ENCODE measurements around the gene HOXB2. TPM values are rescaled to one million over a fixed set of nuclear protein-coding genes. Genes with fewer than 3 reads are reported as not detected.

The HOXB2 gene
- total and polyA plus RNA-seq, 9 of the 15 experiments (the other 6 are each of a cell fraction or from before 2014, with no cell fraction given) = 2.1 to 97.7 (median 21.2) TPM

DNA sequence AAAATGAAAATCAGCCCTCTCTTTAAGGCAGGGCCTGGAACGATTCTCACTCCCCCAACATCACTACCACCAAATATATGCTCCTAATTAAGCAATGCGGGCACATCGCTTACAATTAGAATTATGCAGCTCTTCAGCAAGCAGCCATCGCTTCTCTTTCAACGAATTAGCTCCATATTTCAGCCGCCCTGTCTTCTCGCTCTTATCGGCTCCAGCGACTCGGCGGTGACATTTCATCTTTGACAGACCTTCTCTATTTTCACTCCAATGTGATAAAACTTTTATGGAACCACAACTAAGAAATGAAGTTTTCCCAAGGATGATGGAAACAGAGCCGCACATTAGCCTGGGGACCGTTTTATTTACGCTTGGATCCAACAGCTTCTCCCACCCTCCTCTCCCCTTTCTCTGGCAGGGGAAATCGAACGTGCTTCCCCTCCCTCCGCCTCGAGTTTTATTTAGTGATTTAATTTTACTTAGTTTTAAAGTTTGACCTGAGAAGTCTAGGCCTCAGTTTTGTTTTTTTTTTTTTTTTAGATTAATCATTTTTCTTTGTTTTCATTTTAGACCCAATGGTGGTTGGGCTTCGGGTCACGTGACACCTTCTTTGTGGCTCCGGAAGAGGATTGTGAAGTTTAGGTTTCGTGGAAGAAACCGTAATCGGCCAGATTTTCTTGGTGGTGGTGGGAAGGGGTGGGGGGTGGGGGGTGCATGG lies 3.1 kb upstream of the HOXB2 start (continued):
- TF ChIP-seq, protein P1, sequence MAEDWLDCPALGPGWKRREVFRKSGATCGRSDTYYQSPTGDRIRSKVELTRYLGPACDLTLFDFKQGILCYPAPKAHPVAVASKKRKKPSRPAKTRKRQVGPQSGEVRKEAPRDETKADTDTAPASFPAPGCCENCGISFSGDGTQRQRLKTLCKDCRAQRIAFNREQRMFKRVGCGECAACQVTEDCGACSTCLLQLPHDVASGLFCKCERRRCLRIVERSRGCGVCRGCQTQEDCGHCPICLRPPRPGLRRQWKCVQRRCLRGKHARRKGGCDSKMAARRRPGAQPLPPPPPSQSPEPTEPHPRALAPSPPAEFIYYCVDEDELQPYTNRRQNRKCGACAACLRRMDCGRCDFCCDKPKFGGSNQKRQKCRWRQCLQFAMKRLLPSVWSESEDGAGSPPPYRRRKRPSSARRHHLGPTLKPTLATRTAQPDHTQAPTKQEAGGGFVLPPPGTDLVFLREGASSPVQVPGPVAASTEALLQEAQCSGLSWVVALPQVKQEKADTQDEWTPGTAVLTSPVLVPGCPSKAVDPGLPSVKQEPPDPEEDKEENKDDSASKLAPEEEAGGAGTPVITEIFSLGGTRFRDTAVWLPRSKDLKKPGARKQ (CRISPR knock-in tag; IDR thresholded peaks at IDR 0.05) = no peak
- peak; percentile 56 for TF ChIP-seq CBFA2T3 (IDR thresholded peaks at IDR 0.05)
- no peak for TF ChIP-seq MCM2 (IDR thresholded peaks at IDR 0.05; ENCODE audit: low read depth)
- no peak for TF ChIP-seq CAMTA2 (CRISPR knock-in tag; conservative IDR thresholded peaks at IDR 0.05)
- TF ChIP-seq, protein P2, sequence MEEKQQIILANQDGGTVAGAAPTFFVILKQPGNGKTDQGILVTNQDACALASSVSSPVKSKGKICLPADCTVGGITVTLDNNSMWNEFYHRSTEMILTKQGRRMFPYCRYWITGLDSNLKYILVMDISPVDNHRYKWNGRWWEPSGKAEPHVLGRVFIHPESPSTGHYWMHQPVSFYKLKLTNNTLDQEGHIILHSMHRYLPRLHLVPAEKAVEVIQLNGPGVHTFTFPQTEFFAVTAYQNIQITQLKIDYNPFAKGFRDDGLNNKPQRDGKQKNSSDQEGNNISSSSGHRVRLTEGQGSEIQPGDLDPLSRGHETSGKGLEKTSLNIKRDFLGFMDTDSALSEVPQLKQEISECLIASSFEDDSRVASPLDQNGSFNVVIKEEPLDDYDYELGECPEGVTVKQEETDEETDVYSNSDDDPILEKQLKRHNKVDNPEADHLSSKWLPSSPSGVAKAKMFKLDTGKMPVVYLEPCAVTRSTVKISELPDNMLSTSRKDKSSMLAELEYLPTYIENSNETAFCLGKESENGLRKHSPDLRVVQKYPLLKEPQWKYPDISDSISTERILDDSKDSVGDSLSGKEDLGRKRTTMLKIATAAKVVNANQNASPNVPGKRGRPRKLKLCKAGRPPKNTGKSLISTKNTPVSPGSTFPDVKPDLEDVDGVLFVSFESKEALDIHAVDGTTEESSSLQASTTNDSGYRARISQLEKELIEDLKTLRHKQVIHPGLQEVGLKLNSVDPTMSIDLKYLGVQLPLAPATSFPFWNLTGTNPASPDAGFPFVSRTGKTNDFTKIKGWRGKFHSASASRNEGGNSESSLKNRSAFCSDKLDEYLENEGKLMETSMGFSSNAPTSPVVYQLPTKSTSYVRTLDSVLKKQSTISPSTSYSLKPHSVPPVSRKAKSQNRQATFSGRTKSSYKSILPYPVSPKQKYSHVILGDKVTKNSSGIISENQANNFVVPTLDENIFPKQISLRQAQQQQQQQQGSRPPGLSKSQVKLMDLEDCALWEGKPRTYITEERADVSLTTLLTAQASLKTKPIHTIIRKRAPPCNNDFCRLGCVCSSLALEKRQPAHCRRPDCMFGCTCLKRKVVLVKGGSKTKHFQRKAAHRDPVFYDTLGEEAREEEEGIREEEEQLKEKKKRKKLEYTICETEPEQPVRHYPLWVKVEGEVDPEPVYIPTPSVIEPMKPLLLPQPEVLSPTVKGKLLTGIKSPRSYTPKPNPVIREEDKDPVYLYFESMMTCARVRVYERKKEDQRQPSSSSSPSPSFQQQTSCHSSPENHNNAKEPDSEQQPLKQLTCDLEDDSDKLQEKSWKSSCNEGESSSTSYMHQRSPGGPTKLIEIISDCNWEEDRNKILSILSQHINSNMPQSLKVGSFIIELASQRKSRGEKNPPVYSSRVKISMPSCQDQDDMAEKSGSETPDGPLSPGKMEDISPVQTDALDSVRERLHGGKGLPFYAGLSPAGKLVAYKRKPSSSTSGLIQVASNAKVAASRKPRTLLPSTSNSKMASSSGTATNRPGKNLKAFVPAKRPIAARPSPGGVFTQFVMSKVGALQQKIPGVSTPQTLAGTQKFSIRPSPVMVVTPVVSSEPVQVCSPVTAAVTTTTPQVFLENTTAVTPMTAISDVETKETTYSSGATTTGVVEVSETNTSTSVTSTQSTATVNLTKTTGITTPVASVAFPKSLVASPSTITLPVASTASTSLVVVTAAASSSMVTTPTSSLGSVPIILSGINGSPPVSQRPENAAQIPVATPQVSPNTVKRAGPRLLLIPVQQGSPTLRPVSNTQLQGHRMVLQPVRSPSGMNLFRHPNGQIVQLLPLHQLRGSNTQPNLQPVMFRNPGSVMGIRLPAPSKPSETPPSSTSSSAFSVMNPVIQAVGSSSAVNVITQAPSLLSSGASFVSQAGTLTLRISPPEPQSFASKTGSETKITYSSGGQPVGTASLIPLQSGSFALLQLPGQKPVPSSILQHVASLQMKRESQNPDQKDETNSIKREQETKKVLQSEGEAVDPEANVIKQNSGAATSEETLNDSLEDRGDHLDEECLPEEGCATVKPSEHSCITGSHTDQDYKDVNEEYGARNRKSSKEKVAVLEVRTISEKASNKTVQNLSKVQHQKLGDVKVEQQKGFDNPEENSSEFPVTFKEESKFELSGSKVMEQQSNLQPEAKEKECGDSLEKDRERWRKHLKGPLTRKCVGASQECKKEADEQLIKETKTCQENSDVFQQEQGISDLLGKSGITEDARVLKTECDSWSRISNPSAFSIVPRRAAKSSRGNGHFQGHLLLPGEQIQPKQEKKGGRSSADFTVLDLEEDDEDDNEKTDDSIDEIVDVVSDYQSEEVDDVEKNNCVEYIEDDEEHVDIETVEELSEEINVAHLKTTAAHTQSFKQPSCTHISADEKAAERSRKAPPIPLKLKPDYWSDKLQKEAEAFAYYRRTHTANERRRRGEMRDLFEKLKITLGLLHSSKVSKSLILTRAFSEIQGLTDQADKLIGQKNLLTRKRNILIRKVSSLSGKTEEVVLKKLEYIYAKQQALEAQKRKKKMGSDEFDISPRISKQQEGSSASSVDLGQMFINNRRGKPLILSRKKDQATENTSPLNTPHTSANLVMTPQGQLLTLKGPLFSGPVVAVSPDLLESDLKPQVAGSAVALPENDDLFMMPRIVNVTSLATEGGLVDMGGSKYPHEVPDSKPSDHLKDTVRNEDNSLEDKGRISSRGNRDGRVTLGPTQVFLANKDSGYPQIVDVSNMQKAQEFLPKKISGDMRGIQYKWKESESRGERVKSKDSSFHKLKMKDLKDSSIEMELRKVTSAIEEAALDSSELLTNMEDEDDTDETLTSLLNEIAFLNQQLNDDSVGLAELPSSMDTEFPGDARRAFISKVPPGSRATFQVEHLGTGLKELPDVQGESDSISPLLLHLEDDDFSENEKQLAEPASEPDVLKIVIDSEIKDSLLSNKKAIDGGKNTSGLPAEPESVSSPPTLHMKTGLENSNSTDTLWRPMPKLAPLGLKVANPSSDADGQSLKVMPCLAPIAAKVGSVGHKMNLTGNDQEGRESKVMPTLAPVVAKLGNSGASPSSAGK (IDR thresholded peaks at IDR 0.05) = peak; percentile 41; the same call in 1 of the 2 replicates
- TF ChIP-seq NR2F6 (CRISPR knock-in tag; IDR thresholded peaks at IDR 0.05) = no peak
- TF ChIP-seq EP300 (IDR thresholded peaks at IDR 0.05; ENCODE audit: low read length) = peak; percentile 48; the same call in 1 of the 2 replicates
- no peak for TF ChIP-seq ETS2 (tag; IDR thresholded peaks at IDR 0.05; ENCODE audit: borderline replicate concordance, poor library complexity, severe bottlenecking)
- TF ChIP-seq POLR2B (IDR thresholded peaks at IDR 0.05; ENCODE audit: low read depth, partially characterized antibody) = peak; percentile 44
- TF ChIP-seq ZNF41 (CRISPR knock-in tag; conservative IDR thresholded peaks at IDR 0.05) = no peak
- TF ChIP-seq, protein P3, sequence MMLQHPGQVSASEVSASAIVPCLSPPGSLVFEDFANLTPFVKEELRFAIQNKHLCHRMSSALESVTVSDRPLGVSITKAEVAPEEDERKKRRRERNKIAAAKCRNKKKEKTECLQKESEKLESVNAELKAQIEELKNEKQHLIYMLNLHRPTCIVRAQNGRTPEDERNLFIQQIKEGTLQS (IDR thresholded peaks at IDR 0.05) = no peak
- TF ChIP-seq, protein P3 (CRISPR knock-in tag; conservative IDR thresholded peaks at IDR 0.05) = peak; percentile 51; the same call in 1 of the 2 replicates
- TF ChIP-seq, protein P4, sequence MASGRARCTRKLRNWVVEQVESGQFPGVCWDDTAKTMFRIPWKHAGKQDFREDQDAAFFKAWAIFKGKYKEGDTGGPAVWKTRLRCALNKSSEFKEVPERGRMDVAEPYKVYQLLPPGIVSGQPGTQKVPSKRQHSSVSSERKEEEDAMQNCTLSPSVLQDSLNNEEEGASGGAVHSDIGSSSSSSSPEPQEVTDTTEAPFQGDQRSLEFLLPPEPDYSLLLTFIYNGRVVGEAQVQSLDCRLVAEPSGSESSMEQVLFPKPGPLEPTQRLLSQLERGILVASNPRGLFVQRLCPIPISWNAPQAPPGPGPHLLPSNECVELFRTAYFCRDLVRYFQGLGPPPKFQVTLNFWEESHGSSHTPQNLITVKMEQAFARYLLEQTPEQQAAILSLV (tag; IDR thresholded peaks at IDR 0.05) = no peak
